OCI-LY7 (cell line): ENCODE data around the gene POLR2L.

ENCODE experiments used
- EZH2phosphoT487 ChIP-seq: fragments of 200-600 bp; sonication (generic); IDR thresholded peaks from 2 replicates; pipeline ENCODE4 v1.6.1; 2018; ENCODE audit warnings: low read depth, borderline replicate concordance, mild to moderate bottlenecking, mixed run types, antibody characterized with exemption, low read length, moderate library complexity, mixed read lengths
- TF ChIP-seq, protein P1 (sequence below): fragments of 200-600 bp; sonication (generic); conservative IDR thresholded peaks from 2 replicates; pipeline ENCODE4 v1.5.1; 2014; ENCODE audit warnings: mild to moderate bottlenecking, antibody characterized with exemption, low read length, moderate library complexity, mixed read lengths

DNA sequence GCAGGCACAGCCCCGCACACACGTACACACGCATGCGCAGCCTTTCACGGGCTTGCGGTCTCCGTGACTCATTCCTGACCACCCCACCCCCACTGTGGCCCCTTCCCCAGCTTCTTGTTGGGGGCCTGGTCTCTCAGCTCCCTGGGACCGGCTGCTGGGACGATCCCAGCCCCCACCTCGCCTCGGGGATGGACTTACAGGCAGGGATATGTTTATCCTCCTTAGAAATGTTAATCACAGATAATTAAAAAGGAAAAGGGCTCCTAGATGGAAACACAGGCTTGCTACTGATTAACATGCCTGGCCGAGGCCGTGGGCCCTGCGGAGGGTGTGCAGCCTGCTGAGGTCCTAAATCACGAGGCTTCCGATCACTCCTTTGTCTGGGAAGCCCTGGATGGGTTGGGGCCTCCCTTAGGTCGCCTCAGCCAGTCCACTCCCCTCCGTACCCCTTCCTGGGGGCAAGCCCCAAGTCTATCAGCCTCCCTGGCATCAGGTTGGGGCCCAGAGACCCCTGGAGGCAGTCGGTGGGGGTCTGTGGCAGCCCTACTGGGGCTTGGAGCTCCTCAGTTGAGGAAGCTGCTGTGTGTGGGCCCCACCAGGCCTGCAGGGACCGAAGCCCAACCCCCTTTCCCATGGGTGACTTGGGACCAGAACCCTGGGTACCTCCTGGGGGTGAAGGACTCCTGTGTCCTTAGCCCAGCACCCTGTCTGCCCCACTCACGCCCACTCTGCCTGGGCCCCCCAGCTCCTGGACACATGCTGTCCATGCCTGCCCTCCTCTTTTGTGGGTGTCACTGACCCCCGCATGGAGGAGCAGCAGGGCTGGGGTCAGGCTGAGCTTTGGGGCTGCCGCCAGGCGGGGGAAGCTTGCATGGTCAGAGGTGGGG is 20.9 kb upstream of the POLR2L start:
- TF ChIP-seq, protein P1, sequence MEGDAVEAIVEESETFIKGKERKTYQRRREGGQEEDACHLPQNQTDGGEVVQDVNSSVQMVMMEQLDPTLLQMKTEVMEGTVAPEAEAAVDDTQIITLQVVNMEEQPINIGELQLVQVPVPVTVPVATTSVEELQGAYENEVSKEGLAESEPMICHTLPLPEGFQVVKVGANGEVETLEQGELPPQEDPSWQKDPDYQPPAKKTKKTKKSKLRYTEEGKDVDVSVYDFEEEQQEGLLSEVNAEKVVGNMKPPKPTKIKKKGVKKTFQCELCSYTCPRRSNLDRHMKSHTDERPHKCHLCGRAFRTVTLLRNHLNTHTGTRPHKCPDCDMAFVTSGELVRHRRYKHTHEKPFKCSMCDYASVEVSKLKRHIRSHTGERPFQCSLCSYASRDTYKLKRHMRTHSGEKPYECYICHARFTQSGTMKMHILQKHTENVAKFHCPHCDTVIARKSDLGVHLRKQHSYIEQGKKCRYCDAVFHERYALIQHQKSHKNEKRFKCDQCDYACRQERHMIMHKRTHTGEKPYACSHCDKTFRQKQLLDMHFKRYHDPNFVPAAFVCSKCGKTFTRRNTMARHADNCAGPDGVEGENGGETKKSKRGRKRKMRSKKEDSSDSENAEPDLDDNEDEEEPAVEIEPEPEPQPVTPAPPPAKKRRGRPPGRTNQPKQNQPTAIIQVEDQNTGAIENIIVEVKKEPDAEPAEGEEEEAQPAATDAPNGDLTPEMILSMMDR, result no peak
- no peak for TF ChIP-seq EZH2phosphoT487
